Suprapubic skin (tissue), 4 donors: ENCODE data around the gene LRP3.

Experiments used
- EP300 ChIP-seq: sonication (generic); formaldehyde crosslinking; IDR thresholded peaks from one replicate; pipeline ENCODE4 v1.6.1; 2017; ENCODE audit warnings: antibody characterized with exemption
- POLR2AphosphoS5 ChIP-seq, 3 donors: sonication (generic); formaldehyde crosslinking; IDR thresholded peaks; one replicate each; pipeline ENCODE4 v1.6.1; 2017; ENCODE audit warnings: antibody characterized with exemption in 3 of 3
- TF ChIP-seq, protein P1 (sequence below), 2 donors: fragments of 200-600 bp in 1 of 2; fragments of 450-650 bp in 1 of 2; sonication (generic) in 1 of 2; IDR thresholded peaks; one replicate each; pipeline ENCODE4 v1.5.1; 2016 to 2019; ENCODE audit warnings: antibody characterized with exemption in 2 of 2, mild to moderate bottlenecking in 1 of 2, moderate library complexity in 1 of 2

DNA sequence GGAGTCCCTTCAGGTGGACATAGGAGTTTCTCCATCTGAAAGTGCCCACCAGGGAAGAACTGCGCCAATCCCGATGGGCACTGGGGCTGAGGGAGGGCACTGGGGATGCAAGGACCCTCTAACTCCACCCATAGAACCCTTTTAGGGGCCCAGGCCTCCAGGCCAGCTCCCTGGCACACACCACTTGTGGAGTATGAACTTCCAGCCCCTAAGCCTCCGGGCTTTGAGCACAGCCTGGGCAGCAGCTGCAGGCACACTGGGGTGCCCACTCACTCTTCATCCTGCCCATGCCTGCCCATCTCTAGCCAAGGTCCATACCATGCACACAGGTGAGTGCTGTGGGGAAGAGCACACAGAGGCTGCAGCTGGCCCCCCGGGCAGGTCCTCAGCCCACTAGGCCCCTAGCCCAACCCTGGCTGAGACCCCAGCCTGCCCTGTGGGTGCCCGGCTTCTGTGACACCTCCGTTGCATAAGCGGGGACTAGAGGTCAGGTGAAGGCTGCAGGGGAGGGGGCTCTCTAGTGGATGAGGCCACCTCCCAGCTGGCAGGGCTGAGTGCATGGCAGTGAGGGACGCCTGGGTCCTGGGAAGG is 46.1 kb downstream of the LRP3 start:
- TF ChIP-seq, protein P1, sequence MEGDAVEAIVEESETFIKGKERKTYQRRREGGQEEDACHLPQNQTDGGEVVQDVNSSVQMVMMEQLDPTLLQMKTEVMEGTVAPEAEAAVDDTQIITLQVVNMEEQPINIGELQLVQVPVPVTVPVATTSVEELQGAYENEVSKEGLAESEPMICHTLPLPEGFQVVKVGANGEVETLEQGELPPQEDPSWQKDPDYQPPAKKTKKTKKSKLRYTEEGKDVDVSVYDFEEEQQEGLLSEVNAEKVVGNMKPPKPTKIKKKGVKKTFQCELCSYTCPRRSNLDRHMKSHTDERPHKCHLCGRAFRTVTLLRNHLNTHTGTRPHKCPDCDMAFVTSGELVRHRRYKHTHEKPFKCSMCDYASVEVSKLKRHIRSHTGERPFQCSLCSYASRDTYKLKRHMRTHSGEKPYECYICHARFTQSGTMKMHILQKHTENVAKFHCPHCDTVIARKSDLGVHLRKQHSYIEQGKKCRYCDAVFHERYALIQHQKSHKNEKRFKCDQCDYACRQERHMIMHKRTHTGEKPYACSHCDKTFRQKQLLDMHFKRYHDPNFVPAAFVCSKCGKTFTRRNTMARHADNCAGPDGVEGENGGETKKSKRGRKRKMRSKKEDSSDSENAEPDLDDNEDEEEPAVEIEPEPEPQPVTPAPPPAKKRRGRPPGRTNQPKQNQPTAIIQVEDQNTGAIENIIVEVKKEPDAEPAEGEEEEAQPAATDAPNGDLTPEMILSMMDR (IDR thresholded peaks at IDR 0.05), result no peak
- no peak for TF ChIP-seq EP300
- no peak for TF ChIP-seq POLR2AphosphoS5 (IDR thresholded peaks at IDR 0.05)
